SK-N-MC (cell line): Measurements from ENCODE around the gene AK6.

Experiments
- EZH2 ChIP-seq: fragments of 200-600 bp; sonication (generic); IDR thresholded peaks from one replicate; pipeline ENCODE4 v1.6.1; 2017; ENCODE audit warnings: antibody characterized with exemption
- FOXP2 ChIP-seq: optimal IDR thresholded peaks from 2 replicates; pipeline ENCODE3; 2011; ENCODE audit warnings: mild to moderate bottlenecking, moderate library complexity; ENCODE audit not compliant: insufficient read depth; ENCODE audit errors: extremely low read length, control extremely low read depth
- POLR2AphosphoS5 ChIP-seq: IDR thresholded peaks from 2 replicates; pipeline ENCODE4 v1.6.1; 2012; ENCODE audit warnings: mild to moderate bottlenecking, low read depth, low read length, borderline replicate concordance

DNA sequence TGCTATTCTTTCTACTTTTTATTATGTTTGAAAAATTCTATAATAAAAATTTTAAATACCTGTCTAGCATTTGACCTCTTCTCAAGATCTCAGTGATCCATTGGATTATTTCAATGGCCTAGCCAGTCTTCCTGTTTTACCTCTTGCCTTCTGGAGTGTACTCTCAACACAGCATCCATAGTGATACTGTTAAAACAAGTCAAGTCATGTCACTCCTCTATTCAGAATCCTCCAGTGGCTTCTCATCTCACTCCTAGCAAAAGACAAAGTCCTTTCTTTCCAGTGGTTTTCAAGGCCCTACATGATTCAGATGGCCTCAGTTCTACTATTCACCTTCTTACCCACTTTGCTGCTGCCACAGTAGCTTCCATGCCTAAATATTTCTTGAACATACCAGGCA lies 47.4 kb upstream of the AK6 start:
- TF ChIP-seq POLR2AphosphoS5, result no peak
- TF ChIP-seq EZH2, result no peak
- no peak for TF ChIP-seq FOXP2
